Tibial nerve (tissue), 4 donors: ENCODE data around the gene MCEMP1.

ENCODE experiments used
- CTCF ChIP-seq, 5 experiments: fragments of 200-600 bp in 3 of 5; fragments of 450-650 bp in 2 of 5; sonication (generic) in 3 of 5; IDR thresholded peaks; one replicate each; pipeline ENCODE4 v1.5.1; 2016 to 2019; ENCODE audit warnings: antibody characterized with exemption in 5 of 5, mild to moderate bottlenecking in 3 of 5, moderate library complexity in 2 of 5
- EP300 ChIP-seq, 2 donors: sonication (generic); formaldehyde crosslinking; IDR thresholded peaks; one replicate each; pipeline ENCODE4 v1.6.1; 2017; ENCODE audit warnings: antibody characterized with exemption in 2 of 2, mild to moderate bottlenecking in 1 of 2

GRCh38 chr19:7644550-7644877, 32.4 kb upstream of the MCEMP1 start:
- TF ChIP-seq CTCF (IDR thresholded peaks at IDR 0.05) (no peak), EP300 (IDR thresholded peaks at IDR 0.05) (no peak)
